GM13976 (cell line): Measurements from ENCODE around the gene CLBA1.

Experiments
- DNase-seq: peaks from one replicate; pipeline ENCODE4 v3.0.0; 2012; ENCODE audit warnings: low spot score
- CTCF ChIP-seq: IDR thresholded peaks from 2 replicates; pipeline ENCODE4 v1.5.1; 2012; ENCODE audit warnings: borderline replicate concordance, mild to moderate bottlenecking; ENCODE audit not compliant: insufficient read depth; ENCODE audit errors: extremely low read depth, missing control alignments, control extremely low read depth
- in situ Hi-C: fragments of 300-500 bp; cut with MboI; formaldehyde crosslinking; loops from one replicate; pipeline ENCODE4 v1.12.0; 2022; ENCODE audit warnings: low sequenced_read_pairs, mixed read lengths, inconsistent platforms; ENCODE audit not compliant: unreplicated experiment

CLBA1 gene

GRCh38 chr14:104994978-104995377, 9.4 kb downstream of the CLBA1 start:
- DNase-seq = no peak
- in situ Hi-C loops = no loop called here

GRCh38 chr14:104996032-104996431, 10.4 kb downstream of the CLBA1 start:
- in situ Hi-C loops = no loop called here
- no peak for TF ChIP-seq CTCF
- no peak for DNase-seq

More at GRCh38 chr14:104994978-104995377, 9.4 kb downstream of the CLBA1 start:
- TF ChIP-seq CTCF = no peak

- in situ Hi-C loops = no loop called here
- no peak for DNase-seq
- TF ChIP-seq CTCF = no peak
Observed at GRCh38 chr14:104996483-104996882, 10.9 kb downstream of the CLBA1 start.

GRCh38 chr14:104998801-104999200, 13.2 kb downstream of the CLBA1 start:
- DNase-seq = no peak
- TF ChIP-seq CTCF = no peak
- in situ Hi-C loops = no loop called here

- DNase-seq = no peak
- TF ChIP-seq CTCF = no peak
- in situ Hi-C loops = no loop called here
Observed at GRCh38 chr14:104999361-104999760, 13.8 kb downstream of the CLBA1 start.

- no peak for DNase-seq
- no peak for TF ChIP-seq CTCF
- in situ Hi-C loops = no loop called here
Observed at GRCh38 chr14:105005329-105005928, 19.8 kb downstream of the CLBA1 start.
